HEK293 (cell line): ENCODE results near the gene SLC25A13.

ENCODE experiments used
- ATF2 ChIP-seq: fragments of 450-650 bp; formaldehyde crosslinking; IDR thresholded peaks from 2 replicates; pipeline ENCODE4 v1.5.1; 2016; ENCODE audit warnings: missing biosample characterization, missing genetic modification characterization, low read depth
- ELK4 ChIP-seq: IDR thresholded peaks from 2 replicates; pipeline ENCODE4 v1.6.1; 2011; ENCODE audit warnings: mild to moderate bottlenecking, low read depth, low read length, borderline replicate concordance
- HOXA7 ChIP-seq: sonication (generic); formaldehyde crosslinking; IDR thresholded peaks from 2 replicates; pipeline ENCODE4 v1.8.1; 2022; ENCODE audit warnings: missing genetic modification reagents, borderline replicate concordance
- IKZF3 ChIP-seq: fragments of 450-650 bp; IDR thresholded peaks from 2 replicates; pipeline ENCODE4 v1.5.0; 2018; ENCODE audit warnings: missing biosample characterization, mild to moderate bottlenecking, missing genetic modification characterization, moderate library complexity
- KLF1 ChIP-seq: fragments of 450-650 bp; formaldehyde crosslinking; IDR thresholded peaks from 2 replicates; pipeline ENCODE4 v1.5.1; 2016; ENCODE audit warnings: missing biosample characterization, missing genetic modification characterization
- KLF10 ChIP-seq: fragments of 450-650 bp; IDR thresholded peaks from 2 replicates; pipeline ENCODE4 v1.5.1; 2018; ENCODE audit warnings: missing biosample characterization, mild to moderate bottlenecking, missing genetic modification characterization
- PRDM4 ChIP-seq: fragments of 450-650 bp; formaldehyde crosslinking; IDR thresholded peaks from 2 replicates; pipeline ENCODE4 v1.5.1; 2017; ENCODE audit warnings: missing biosample characterization, missing genetic modification characterization
- SP3 ChIP-seq: fragments of 450-650 bp; formaldehyde crosslinking; IDR thresholded peaks from 2 replicates; pipeline ENCODE4 v1.5.1; 2016; ENCODE audit warnings: missing biosample characterization, missing genetic modification characterization
- SP7 ChIP-seq: fragments of 450-650 bp; formaldehyde crosslinking; IDR thresholded peaks from 2 replicates; pipeline ENCODE4 v1.5.1; 2016; ENCODE audit warnings: missing biosample characterization, missing genetic modification characterization
- TRIM28 ChIP-seq: IDR thresholded peaks from 2 replicates; pipeline ENCODE4 v1.6.1; 2011; ENCODE audit warnings: low read length, control low read depth, borderline replicate concordance
- ZBTB26 ChIP-seq: fragments of 450-650 bp; formaldehyde crosslinking; optimal IDR thresholded peaks from 2 replicates; pipeline ENCODE3; 2016; ENCODE audit warnings: missing biosample characterization, mild to moderate bottlenecking, missing genetic modification characterization
- ZFP41 ChIP-seq: fragments of 450-650 bp; formaldehyde crosslinking; IDR thresholded peaks from 2 replicates; pipeline ENCODE4 v1.5.1; 2016; ENCODE audit warnings: missing biosample characterization, missing genetic modification characterization, borderline replicate concordance
- ZNF10 ChIP-seq: fragments of 450-650 bp; formaldehyde crosslinking; IDR thresholded peaks from 2 replicates; pipeline ENCODE4 v1.5.1; 2017; ENCODE audit warnings: missing biosample characterization, missing genetic modification characterization
- ZNF132 ChIP-seq: fragments of 450-650 bp; formaldehyde crosslinking; IDR thresholded peaks from 2 replicates; pipeline ENCODE4 v1.5.1; 2017; ENCODE audit warnings: missing biosample characterization, missing genetic modification characterization, borderline replicate concordance
- ZNF24 ChIP-seq: fragments of 450-650 bp; formaldehyde crosslinking; IDR thresholded peaks from 2 replicates; pipeline ENCODE4 v1.5.1; 2016; ENCODE audit warnings: missing biosample characterization, missing genetic modification characterization
- ZNF366 ChIP-seq: fragments of 450-650 bp; formaldehyde crosslinking; conservative IDR thresholded peaks from 2 replicates; pipeline ENCODE4 v1.5.1; 2016; ENCODE audit warnings: missing biosample characterization, missing genetic modification characterization
- ZNF585B ChIP-seq: fragments of 450-650 bp; formaldehyde crosslinking; IDR thresholded peaks from 2 replicates; pipeline ENCODE4 v1.5.1; 2016; ENCODE audit warnings: missing biosample characterization, missing genetic modification characterization
- ZNF76 ChIP-seq: fragments of 450-650 bp; formaldehyde crosslinking; IDR thresholded peaks from 2 replicates; pipeline ENCODE4; 2016; ENCODE audit warnings: low read depth, missing biosample characterization, missing genetic modification characterization, borderline replicate concordance
- ZNF776 ChIP-seq: fragments of 450-650 bp; formaldehyde crosslinking; IDR thresholded peaks from 2 replicates; pipeline ENCODE4 v1.5.0; 2017; ENCODE audit warnings: missing biosample characterization, missing genetic modification characterization, borderline replicate concordance
- TF ChIP-seq, protein P1 (sequence below): fragments of 450-650 bp; formaldehyde crosslinking; IDR thresholded peaks from 2 replicates; pipeline ENCODE4 v1.5.0; 2017; ENCODE audit warnings: missing biosample characterization, missing genetic modification characterization, borderline replicate concordance
- TF ChIP-seq, protein P2 (sequence below): fragments of 450-650 bp; formaldehyde crosslinking; IDR thresholded peaks from 2 replicates; pipeline ENCODE4 v1.5.1; 2016; ENCODE audit warnings: missing biosample characterization, missing genetic modification characterization

SLC25A13 gene

GRCh38 chr7:96303105-96303685 lies 18.7 kb downstream of the SLC25A13 start (continued):
- TF ChIP-seq, protein P1, sequence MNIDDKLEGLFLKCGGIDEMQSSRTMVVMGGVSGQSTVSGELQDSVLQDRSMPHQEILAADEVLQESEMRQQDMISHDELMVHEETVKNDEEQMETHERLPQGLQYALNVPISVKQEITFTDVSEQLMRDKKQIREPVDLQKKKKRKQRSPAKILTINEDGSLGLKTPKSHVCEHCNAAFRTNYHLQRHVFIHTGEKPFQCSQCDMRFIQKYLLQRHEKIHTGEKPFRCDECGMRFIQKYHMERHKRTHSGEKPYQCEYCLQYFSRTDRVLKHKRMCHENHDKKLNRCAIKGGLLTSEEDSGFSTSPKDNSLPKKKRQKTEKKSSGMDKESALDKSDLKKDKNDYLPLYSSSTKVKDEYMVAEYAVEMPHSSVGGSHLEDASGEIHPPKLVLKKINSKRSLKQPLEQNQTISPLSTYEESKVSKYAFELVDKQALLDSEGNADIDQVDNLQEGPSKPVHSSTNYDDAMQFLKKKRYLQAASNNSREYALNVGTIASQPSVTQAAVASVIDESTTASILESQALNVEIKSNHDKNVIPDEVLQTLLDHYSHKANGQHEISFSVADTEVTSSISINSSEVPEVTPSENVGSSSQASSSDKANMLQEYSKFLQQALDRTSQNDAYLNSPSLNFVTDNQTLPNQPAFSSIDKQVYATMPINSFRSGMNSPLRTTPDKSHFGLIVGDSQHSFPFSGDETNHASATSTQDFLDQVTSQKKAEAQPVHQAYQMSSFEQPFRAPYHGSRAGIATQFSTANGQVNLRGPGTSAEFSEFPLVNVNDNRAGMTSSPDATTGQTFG (tag by site-specific recombination): no peak
- TF ChIP-seq ZFP41 (tag by site-specific recombination) (no peak), ZNF76 (tag by site-specific recombination) (peak; percentile 62; the same call in 1 of the 2 replicates), KLF1 (tag by site-specific recombination) (peak; percentile 98), ZNF585B (tag by site-specific recombination) (no peak), IKZF3 (tag by site-specific recombination) (no peak), ATF2 (tag by site-specific recombination) (0 out of 2 replicates have a peak, but pooled peaks have one; percentile 51), SP3 (tag by site-specific recombination) (0 out of 2 replicates have a peak, but pooled peaks have one; percentile 21), SP7 (peak; percentile 67; the same call in 1 of the 2 replicates), PRDM4 (tag by site-specific recombination) (peak; percentile 86), ELK4 (no peak), ZNF776 (tag by site-specific recombination) (no peak), ZNF10 (tag by site-specific recombination) (peak; percentile 71; the same call in 1 of the 2 replicates), ZNF24 (tag by site-specific recombination) (peak; percentile 72; the same call in 1 of the 2 replicates), TRIM28 (peak; percentile 86), HOXA7 (no peak), ZNF366 (tag by site-specific recombination) (peak; percentile 10; the same call in 1 of the 2 replicates), KLF10 (peak; percentile 85), ZBTB26 (no peak), ZNF132 (tag by site-specific recombination) (no peak)
- TF ChIP-seq, protein P2, sequence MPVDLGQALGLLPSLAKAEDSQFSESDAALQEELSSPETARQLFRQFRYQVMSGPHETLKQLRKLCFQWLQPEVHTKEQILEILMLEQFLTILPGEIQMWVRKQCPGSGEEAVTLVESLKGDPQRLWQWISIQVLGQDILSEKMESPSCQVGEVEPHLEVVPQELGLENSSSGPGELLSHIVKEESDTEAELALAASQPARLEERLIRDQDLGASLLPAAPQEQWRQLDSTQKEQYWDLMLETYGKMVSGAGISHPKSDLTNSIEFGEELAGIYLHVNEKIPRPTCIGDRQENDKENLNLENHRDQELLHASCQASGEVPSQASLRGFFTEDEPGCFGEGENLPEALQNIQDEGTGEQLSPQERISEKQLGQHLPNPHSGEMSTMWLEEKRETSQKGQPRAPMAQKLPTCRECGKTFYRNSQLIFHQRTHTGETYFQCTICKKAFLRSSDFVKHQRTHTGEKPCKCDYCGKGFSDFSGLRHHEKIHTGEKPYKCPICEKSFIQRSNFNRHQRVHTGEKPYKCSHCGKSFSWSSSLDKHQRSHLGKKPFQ (tag by site-specific recombination): no peak
